Neuronal stem cell (in vitro differentiated cells): ENCODE data around the gene SETMAR.

Experiments
- DNase-seq: peaks from one replicate; pipeline ENCODE4 v3.0.0-alpha.2; 2013; ENCODE audit warnings: low spot score
- H2AFZ ChIP-seq: one replicate; pipeline ENCODE4 v1.6.1; 2013; ENCODE audit warnings: mild to moderate bottlenecking, low read length, inconsistent platforms
- H2AK5ac ChIP-seq: 2 replicates; pipeline ENCODE4 v1.6.1; 2013; ENCODE audit warnings: low read depth, mild to moderate bottlenecking, inconsistent platforms, low read length, moderate library complexity, mixed read lengths
- H2BK120ac ChIP-seq: 2 replicates; pipeline ENCODE4 v1.6.1; 2013; ENCODE audit warnings: low read depth, mild to moderate bottlenecking, inconsistent platforms, low read length, moderate library complexity, mixed read lengths
- H2BK12ac ChIP-seq: one replicate; pipeline ENCODE4 v1.6.1; 2013; ENCODE audit warnings: low read length, inconsistent platforms
- H2BK15ac ChIP-seq: 2 replicates; pipeline ENCODE4 v1.6.1; 2013; ENCODE audit warnings: mild to moderate bottlenecking, low read length, inconsistent platforms, mixed read lengths
- H2BK5ac ChIP-seq: one replicate; pipeline ENCODE4 v1.6.1; 2013; ENCODE audit warnings: inconsistent platforms, mild to moderate bottlenecking, low read length, moderate library complexity
- H3K14ac ChIP-seq: one replicate; pipeline ENCODE4 v1.6.1; 2013; ENCODE audit warnings: low read length, inconsistent platforms
- H3K18ac ChIP-seq: 2 replicates; pipeline ENCODE4 v1.6.1; 2013; ENCODE audit warnings: low read length, inconsistent platforms
- H3K23ac ChIP-seq: 2 replicates; pipeline ENCODE4 v1.6.1; 2013; ENCODE audit warnings: low read depth, mild to moderate bottlenecking, mixed read lengths, low read length, inconsistent platforms; ENCODE audit not compliant: poor library complexity
- H3K27ac ChIP-seq: replicated peaks from 3 replicates; pipeline ENCODE4 v1.5.1; 2013; ENCODE audit warnings: low read length, inconsistent platforms
- H3K27me3 ChIP-seq, 3 experiments: 2 replicates each; pipeline ENCODE4 v1.6.1; 2013; ENCODE audit warnings: low read length in 3 of 3, mild to moderate bottlenecking in 2 of 3, inconsistent platforms in 1 of 3, low read depth in 1 of 3, mixed read lengths in 1 of 3, moderate library complexity in 1 of 3; ENCODE audit not compliant: control insufficient read depth in 3 of 3, insufficient read depth in 3 of 3
- H3K36me3 ChIP-seq, 2 donors: replicated peaks in 1 of 2; 2 replicates each; pipeline ENCODE4 v1.6.1; 2013; ENCODE audit warnings: low read length in 2 of 2; ENCODE audit not compliant: control insufficient read depth in 2 of 2, insufficient read depth in 2 of 2
- H3K4ac ChIP-seq: 2 replicates; pipeline ENCODE4 v1.6.1; 2013; ENCODE audit warnings: inconsistent platforms, mild to moderate bottlenecking, low read length, moderate library complexity
- H3K4me1 ChIP-seq, 2 donors: 1 replicate in 1 of 2; 2 replicates in 1 of 2; pipeline ENCODE4 v1.6.1; 2013; ENCODE audit warnings: low read length in 2 of 2, low read depth in 1 of 2; ENCODE audit not compliant: control insufficient read depth in 2 of 2, insufficient read depth in 1 of 2
- H3K4me2 ChIP-seq: one replicate; pipeline ENCODE4 v1.6.1; 2013; ENCODE audit warnings: mild to moderate bottlenecking, low read length, inconsistent platforms; ENCODE audit not compliant: insufficient read depth, poor library complexity, severe bottlenecking
- H3K4me3 ChIP-seq, 2 donors: 2 replicates each; pipeline ENCODE4 v1.5.1; 2013; ENCODE audit warnings: low read length in 2 of 2, mild to moderate bottlenecking in 2 of 2, inconsistent platforms in 1 of 2, moderate library complexity in 1 of 2
- H3K79me1 ChIP-seq: one replicate; pipeline ENCODE4 v1.6.1; 2013; ENCODE audit warnings: low read depth, mild to moderate bottlenecking, inconsistent platforms, low read length, moderate library complexity
- H3K9ac ChIP-seq: one replicate; pipeline ENCODE4 v1.6.1; 2013; ENCODE audit warnings: mild to moderate bottlenecking, low read depth, low read length, inconsistent platforms; ENCODE audit not compliant: poor library complexity
- H3K9me3 ChIP-seq, 2 donors: replicated peaks in 1 of 2; 2 replicates each; pipeline versions ENCODE3 to v1.6.1; 2013; ENCODE audit warnings: low read length in 2 of 2, mild to moderate bottlenecking in 2 of 2, inconsistent platforms in 1 of 2, low read depth in 1 of 2, mixed read lengths in 1 of 2, moderate library complexity in 1 of 2; ENCODE audit not compliant: control insufficient read depth in 2 of 2, insufficient read depth in 1 of 2
- H4K8ac ChIP-seq: one replicate; pipeline ENCODE4 v1.6.1; 2013; ENCODE audit warnings: low read depth, mild to moderate bottlenecking, inconsistent platforms, low read length, moderate library complexity
- H4K91ac ChIP-seq: one replicate; pipeline ENCODE4 v1.6.1; 2013; ENCODE audit warnings: low read length, low read depth, mild to moderate bottlenecking, inconsistent platforms; ENCODE audit not compliant: poor library complexity
- WGBS, 2 donors: extraction: QIAGEN DNeasy Blood & Tissue Kit; methylation state at CpG; one replicate each; pipeline ENCODE4 v1.1.7; 2013; ENCODE audit warnings: missing lambda C conversion rate in 2 of 2, mixed read lengths in 1 of 2; ENCODE audit not compliant: insufficient read length in 2 of 2, insufficient replicate concordance in 1 of 2; ENCODE audit errors: extremely low coverage in 2 of 2; 5-methylcytosine and 5-hydroxymethylcytosine counted together

Gene SETMAR

GRCh38 chr3:4271834-4272233 is 31.3 kb upstream of the SETMAR start:
- Histone ChIP-seq H4K91ac (no peak overlapping the region), H3K14ac (no peak overlapping the region), H3K4me2 (no peak overlapping the region), H3K36me3 (no peaks in the 10 kb centered on the region), H3K9ac (no peak overlapping the region), H3K23ac (no peak overlapping the region), H4K8ac (no peak overlapping the region), H3K27ac (no peak overlapping the region), H3K9me3 (no peaks in the 10 kb centered on the region), H2AFZ (peak overlapping the region; percentile 50), H3K4me1 (peaks cover 0 to 2% of the 10 kb centered on the region in 2 donors), H3K4ac (no peak overlapping the region), H2BK5ac (no peak overlapping the region), H3K79me1 (no peaks in the 10 kb centered on the region), H3K27me3 (no peaks in the 10 kb centered on the region), H2BK120ac (no peak overlapping the region), H3K18ac (no peak overlapping the region), H2AK5ac (no peak overlapping the region), H3K4me3 (no peak overlapping the region), H2BK15ac (no peak overlapping the region), H2BK12ac (no peak overlapping the region)
- no CpG with 5 or more reads among the region's 4 CpGs for WGBS, 2 donors
- peak; percentile 57 for DNase-seq

GRCh38 chr3:4279516-4280105 is 23.6 kb upstream of the SETMAR start:
- Histone ChIP-seq H3K9me3 (no peaks in the 10 kb centered on the region), H3K4me3 (no peak overlapping the region), H3K9ac (no peak overlapping the region), H2BK15ac (no peak overlapping the region), H3K27ac (no peak overlapping the region), H3K27me3 (no peaks in the 10 kb centered on the region), H4K91ac (no peak overlapping the region), H4K8ac (no peak overlapping the region), H3K23ac (no peak overlapping the region), H2AFZ (no peak overlapping the region), H2AK5ac (no peak overlapping the region), H2BK12ac (no peak overlapping the region), H3K79me1 (no peaks in the 10 kb centered on the region), H3K18ac (no peak overlapping the region), H3K4me2 (no peak overlapping the region), H3K14ac (no peak overlapping the region), H2BK120ac (no peak overlapping the region), H2BK5ac (no peak overlapping the region), H3K36me3 (no peaks in the 10 kb centered on the region), H3K4ac (no peak overlapping the region), H3K4me1 (peaks cover 0 to 7% of the 10 kb centered on the region in 2 donors)
- WGBS, 2 donors, result no CpG with 5 or more reads among the region's 2 CpGs
- DNase-seq, result no peak

GRCh38 chr3:4281991-4282390 is 21.2 kb upstream of the SETMAR start:
- Histone ChIP-seq H3K23ac (no peak overlapping the region), H2AFZ (no peak overlapping the region), H3K9ac (no peak overlapping the region), H3K27ac (no peak overlapping the region), H3K4me2 (no peak overlapping the region), H3K4ac (no peak overlapping the region), H2BK15ac (no peak overlapping the region), H3K4me1 (peaks cover 7% of the 10 kb centered on the region in 2 donors), H3K27me3 (no peaks in the 10 kb centered on the region), H3K79me1 (no peaks in the 10 kb centered on the region), H2BK12ac (no peak overlapping the region), H2AK5ac (no peak overlapping the region), H4K91ac (no peak overlapping the region), H3K14ac (no peak overlapping the region), H3K18ac (no peak overlapping the region), H3K36me3 (no peaks in the 10 kb centered on the region), H4K8ac (no peak overlapping the region), H2BK120ac (no peak overlapping the region), H3K9me3 (no peaks in the 10 kb centered on the region), H3K4me3 (no peak overlapping the region), H2BK5ac (no peak overlapping the region)
- no peak for DNase-seq
- no CpG with 5 or more reads among the region's 2 CpGs for WGBS, 2 donors

DNA sequence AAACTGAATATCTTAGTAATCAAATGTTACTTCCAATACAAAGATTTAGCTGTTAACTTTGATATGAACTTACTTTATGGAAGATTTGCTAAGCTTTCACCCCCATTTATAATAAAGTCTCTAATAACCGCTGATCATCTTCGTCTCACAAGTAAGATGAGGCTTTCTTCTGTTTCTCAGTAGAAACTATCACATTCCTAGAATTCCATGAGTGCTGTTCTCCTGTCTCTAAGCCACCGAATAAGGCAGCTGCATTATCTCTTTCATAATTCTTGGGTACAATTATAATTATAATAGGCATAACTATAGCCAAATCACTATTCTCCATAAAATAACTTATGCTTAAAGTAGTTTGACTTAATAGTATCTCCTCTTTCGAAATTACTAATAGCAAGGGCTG is 18.3 kb upstream of the SETMAR start:
- no peaks in the 10 kb centered on the region for H3K36me3 ChIP-seq
- no peak overlapping the region for H2BK5ac ChIP-seq
- no peak overlapping the region for H3K4ac ChIP-seq
- H3K4me2 ChIP-seq, result no peak overlapping the region
- H2AFZ ChIP-seq, result peak overlapping the region; percentile 34
- no peak overlapping the region for H3K18ac ChIP-seq
- no peak overlapping the region for H3K9ac ChIP-seq
- H2BK120ac ChIP-seq, result no peak overlapping the region
- H3K4me1 ChIP-seq, result peaks cover 7% of the 10 kb centered on the region in 2 donors
- no peaks in the 10 kb centered on the region for H3K79me1 ChIP-seq
- H2AK5ac ChIP-seq, result no peak overlapping the region
- H3K23ac ChIP-seq, result no peak overlapping the region
- no peaks in the 10 kb centered on the region for H3K27me3 ChIP-seq
- no peak overlapping the region for H3K27ac ChIP-seq
- H4K8ac ChIP-seq, result no peak overlapping the region
- no peaks in the 10 kb centered on the region for H3K9me3 ChIP-seq
- no peak overlapping the region for H2BK12ac ChIP-seq
- no CpG with 5 or more reads among the region's 4 CpGs for WGBS, 2 donors
- no peak for DNase-seq
- H4K91ac ChIP-seq, result no peak overlapping the region
- no peak overlapping the region for H2BK15ac ChIP-seq
- no peak overlapping the region for H3K14ac ChIP-seq
- no peak overlapping the region for H3K4me3 ChIP-seq
